ENCODE results near the gene GAN.
"Not testable (repeated sequence)": the region's sequence is repeated elsewhere in the genome, so short reads cannot be mapped to it uniquely, and the experiment has no call there.

GAN gene

GRCh38 chr16:81421126-81421525 lies 106.4 kb downstream of the GAN start:
- no peak for TF ChIP-seq ZFX (IDR thresholded peaks at IDR 0.05)
- TF ChIP-seq, protein P1, sequence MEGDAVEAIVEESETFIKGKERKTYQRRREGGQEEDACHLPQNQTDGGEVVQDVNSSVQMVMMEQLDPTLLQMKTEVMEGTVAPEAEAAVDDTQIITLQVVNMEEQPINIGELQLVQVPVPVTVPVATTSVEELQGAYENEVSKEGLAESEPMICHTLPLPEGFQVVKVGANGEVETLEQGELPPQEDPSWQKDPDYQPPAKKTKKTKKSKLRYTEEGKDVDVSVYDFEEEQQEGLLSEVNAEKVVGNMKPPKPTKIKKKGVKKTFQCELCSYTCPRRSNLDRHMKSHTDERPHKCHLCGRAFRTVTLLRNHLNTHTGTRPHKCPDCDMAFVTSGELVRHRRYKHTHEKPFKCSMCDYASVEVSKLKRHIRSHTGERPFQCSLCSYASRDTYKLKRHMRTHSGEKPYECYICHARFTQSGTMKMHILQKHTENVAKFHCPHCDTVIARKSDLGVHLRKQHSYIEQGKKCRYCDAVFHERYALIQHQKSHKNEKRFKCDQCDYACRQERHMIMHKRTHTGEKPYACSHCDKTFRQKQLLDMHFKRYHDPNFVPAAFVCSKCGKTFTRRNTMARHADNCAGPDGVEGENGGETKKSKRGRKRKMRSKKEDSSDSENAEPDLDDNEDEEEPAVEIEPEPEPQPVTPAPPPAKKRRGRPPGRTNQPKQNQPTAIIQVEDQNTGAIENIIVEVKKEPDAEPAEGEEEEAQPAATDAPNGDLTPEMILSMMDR (conservative IDR thresholded peaks at IDR 0.05): no peak
- no peak overlapping the region for H3K27ac ChIP-seq

DNA sequence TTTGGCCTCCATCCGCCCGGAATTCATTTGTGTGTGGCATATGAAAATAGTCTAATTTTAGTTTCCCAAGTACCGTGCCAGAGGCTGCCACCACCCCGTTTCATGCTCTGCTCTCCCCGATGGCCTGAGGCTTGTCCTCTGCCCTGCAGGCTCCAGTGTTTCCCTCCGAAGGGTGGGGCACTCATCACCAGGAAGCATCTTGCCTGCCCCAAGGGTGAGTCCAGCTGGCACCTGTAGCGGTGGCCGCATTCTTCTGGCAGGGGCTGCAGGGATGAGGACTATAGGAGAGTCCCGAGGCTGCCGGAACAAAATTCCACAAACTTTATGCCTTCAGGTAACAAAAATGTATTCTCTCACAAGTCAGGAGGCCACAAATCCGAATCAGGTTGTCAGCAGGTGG lies 106.8 kb downstream of the GAN start:
- H3K27ac ChIP-seq: no peak overlapping the region
- TF ChIP-seq ZFX (IDR thresholded peaks at IDR 0.05): no peak
- TF ChIP-seq, protein P1 (conservative IDR thresholded peaks at IDR 0.05): no peak

- not testable (repeated sequence) for H3K27ac ChIP-seq
Observed at GRCh38 chr16:81422153-81422552, 107.4 kb downstream of the GAN start.

DNA sequence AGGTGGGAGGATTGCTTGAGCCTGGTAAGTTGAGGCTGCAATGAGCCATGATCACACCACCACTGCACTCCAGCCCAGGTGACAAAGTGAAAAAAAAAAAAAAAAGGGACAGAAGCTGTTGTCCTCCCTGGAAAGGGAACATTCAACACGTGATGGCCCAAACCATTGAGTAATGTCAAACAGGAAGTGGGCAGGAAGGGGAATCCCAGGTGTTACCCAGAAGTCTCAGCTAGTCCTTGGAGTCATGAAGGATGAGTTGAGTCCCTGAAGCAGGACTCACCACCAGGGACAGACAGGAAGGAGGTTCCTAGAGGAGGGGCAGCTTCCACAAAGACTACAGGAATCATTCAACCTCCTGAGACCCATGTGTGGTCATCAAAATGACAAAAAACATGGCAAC lies 110.0 kb downstream of the GAN start:
- TF ChIP-seq, protein P1 (conservative IDR thresholded peaks at IDR 0.05): no peak
- TF ChIP-seq ZFX (IDR thresholded peaks at IDR 0.05): no peak
- H3K27ac ChIP-seq: no peak overlapping the region

- TF ChIP-seq, protein P1 (conservative IDR thresholded peaks at IDR 0.05): no peak
- no peak for TF ChIP-seq ZFX (IDR thresholded peaks at IDR 0.05)
- no peak overlapping the region for H3K27ac ChIP-seq
Observed at GRCh38 chr16:81427219-81427618, 112.5 kb downstream of the GAN start.

DNA sequence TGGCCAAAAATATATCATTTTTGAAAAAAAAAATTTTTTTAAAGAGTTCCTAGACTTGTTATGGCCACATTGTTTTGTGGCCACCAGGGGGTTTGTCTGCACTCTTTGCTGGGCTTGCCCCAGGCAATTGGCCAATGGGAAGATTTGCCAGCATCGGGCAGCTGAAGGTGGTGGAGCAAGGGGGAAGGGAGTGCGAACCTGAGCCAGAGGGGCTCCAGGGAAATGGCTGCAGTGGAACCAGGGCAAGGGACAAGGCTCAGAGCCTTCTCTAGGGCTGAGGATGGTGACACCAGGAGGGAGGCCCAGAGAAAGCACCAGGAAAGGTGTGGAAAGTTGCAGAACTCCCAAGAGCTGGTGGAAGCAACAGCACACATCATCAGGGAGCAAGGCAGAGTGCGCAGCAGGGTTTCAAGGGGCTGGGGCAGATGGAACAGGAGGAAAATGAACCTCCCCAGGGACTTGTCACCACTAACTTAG lies 114.3 kb downstream of the GAN start:
- TF ChIP-seq, protein P1 (conservative IDR thresholded peaks at IDR 0.05): peak; percentile 63
- no peak for TF ChIP-seq ZFX (IDR thresholded peaks at IDR 0.05)

GRCh38 chr16:81431554-81432353 lies 117.0 kb downstream of the GAN start:
- no peak overlapping the region for H3K27ac ChIP-seq
- TF ChIP-seq, protein P1 (conservative IDR thresholded peaks at IDR 0.05): no peak
- no peak for TF ChIP-seq ZFX (IDR thresholded peaks at IDR 0.05)

More for the DNA sequence above, 114.3 kb downstream of the GAN start:
- H3K27ac ChIP-seq: no peak overlapping the region
